Measurements from ENCODE around the gene TTYH2. TPM values are rescaled to one million over a fixed set of nuclear protein-coding genes. Genes with fewer than 3 reads are reported as not detected.

TTYH2 gene
- total RNA-seq, 6 experiments from 2014 or later: 0.60 to 1.8 (median 1.3) TPM

DNA sequence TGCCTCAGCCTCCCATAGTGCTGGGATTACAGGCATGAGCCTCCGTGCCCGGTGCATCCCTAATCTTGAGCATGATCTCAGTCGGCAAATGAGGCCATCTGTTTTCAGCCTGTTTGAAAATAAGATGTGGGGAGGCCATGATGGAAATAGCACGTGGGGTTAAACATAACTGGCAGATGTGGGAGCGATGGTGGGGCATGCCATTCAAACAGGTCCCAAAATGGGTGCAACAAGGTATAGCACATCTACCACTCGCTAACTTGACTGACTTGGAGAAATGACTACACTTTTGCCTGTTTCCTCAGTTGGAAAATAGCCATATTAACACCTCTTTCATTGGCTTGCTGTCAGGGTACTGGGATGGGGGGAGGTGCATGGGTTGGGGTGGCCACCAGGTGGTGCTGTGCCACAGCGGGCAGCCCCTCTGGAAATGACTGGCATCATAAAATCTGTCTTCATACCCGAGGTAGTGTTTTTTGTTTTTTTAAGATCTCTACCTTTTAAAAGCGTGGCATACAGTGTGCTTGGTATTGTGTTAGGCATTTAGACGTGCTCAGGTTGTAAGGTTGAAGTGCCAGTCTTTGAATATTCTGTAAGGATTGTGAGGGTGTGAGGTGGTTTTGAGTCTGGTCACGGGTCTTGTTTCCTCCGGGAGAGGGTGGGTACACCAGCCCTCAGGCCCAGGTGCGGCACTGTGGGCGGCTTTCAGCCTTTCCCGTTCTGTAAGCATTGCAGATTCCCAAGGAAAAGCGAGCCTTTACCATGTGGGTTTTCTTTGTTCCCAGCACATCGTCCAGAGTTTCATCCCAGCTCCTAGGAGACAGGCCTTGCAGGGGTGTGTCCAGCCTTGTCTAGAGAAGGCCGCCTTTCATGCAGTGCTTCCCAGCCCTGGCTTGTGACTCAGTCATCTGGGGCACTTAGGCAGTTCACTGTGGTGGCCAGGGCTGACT lies 2.9 kb upstream of the TTYH2 start:
- no peaks in the 10 kb centered on the region for H3K9me3 ChIP-seq
- peaks cover 0 to 36% (median 13%) of the 10 kb centered on the region in 4 donors for H3K36me3 ChIP-seq
- H3K4me1 ChIP-seq: peaks cover 0 to 16% (median 7%) of the 10 kb centered on the region in 4 donors
- intact Hi-C loops (cut with DNase I): no loop called here
- no peak overlapping the region for H3K4me3 ChIP-seq
- TF ChIP-seq, protein P1, sequence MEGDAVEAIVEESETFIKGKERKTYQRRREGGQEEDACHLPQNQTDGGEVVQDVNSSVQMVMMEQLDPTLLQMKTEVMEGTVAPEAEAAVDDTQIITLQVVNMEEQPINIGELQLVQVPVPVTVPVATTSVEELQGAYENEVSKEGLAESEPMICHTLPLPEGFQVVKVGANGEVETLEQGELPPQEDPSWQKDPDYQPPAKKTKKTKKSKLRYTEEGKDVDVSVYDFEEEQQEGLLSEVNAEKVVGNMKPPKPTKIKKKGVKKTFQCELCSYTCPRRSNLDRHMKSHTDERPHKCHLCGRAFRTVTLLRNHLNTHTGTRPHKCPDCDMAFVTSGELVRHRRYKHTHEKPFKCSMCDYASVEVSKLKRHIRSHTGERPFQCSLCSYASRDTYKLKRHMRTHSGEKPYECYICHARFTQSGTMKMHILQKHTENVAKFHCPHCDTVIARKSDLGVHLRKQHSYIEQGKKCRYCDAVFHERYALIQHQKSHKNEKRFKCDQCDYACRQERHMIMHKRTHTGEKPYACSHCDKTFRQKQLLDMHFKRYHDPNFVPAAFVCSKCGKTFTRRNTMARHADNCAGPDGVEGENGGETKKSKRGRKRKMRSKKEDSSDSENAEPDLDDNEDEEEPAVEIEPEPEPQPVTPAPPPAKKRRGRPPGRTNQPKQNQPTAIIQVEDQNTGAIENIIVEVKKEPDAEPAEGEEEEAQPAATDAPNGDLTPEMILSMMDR (IDR thresholded peaks at IDR 0.05): peak; percentile 78 to 99 (median 94)
- no peak for TF ChIP-seq POLR2A (IDR thresholded peaks at IDR 0.05)
- WGBS (ENCODE audit: insufficient coverage, low coverage, low lambda C conversion rate, missing lambda C conversion rate): 54% methylated on average over 15 of the region's 18 CpGs
- H3K27ac ChIP-seq: no peak overlapping the region
- DNase-seq: peak in 2 of 3 donors; percentile 64 to 66
- peak; percentile 40 to 55 (median 51) for ATAC-seq
- no peaks in the 10 kb centered on the region for H3K27me3 ChIP-seq

DNA sequence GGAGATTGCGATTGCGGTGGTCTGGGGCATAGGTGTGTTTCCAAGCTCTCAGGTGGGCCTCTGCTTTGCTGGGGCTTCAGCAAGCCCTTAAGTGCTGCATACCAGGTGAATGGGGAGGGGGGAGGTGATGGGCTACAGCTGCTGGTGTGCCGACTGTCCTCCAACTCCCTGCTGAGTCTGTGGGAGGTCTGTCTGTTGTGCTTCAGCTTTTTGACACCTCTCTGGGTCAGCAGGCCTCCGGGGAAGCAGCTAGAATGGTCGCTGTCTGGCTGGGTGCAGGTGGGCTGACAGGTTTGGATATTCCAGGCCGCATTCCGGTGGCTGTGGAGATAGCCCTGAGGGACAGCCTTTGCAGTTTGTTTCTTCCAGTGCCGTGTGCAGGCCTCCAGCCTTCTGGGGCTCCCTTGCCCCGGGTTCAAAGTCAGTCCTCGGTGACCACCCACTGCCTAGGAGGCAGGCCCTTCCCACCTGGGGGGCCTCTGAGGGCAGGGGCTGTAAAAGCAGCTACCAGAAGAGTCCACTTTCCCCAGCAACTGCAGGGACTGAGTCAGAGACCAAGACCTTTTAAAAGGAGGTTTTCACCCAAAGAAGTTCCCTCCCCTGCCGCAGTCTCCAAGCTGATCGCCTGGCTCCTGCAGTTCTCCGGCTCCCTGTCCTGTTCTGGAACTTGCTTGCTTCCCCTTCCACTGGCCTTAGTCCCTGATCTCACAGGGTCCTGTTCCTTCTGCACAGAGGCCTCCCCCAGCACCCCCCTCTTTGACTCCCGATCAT lies 2.0 kb upstream of the TTYH2 start:
- H3K36me3 ChIP-seq: peaks cover 0 to 30% (median 11%) of the 10 kb centered on the region in 4 donors
- intact Hi-C loops (cut with DNase I): no loop called here
- H3K4me3 ChIP-seq: no peak overlapping the region
- ATAC-seq (no peak), DNase-seq (no peak)
- TF ChIP-seq, protein P1 (IDR thresholded peaks at IDR 0.05): no peak
- TF ChIP-seq POLR2A (IDR thresholded peaks at IDR 0.05): no peak
- H3K4me1 ChIP-seq: peaks cover 0 to 16% (median 6%) of the 10 kb centered on the region in 4 donors
- no peak overlapping the region for H3K27ac ChIP-seq
- no peaks in the 10 kb centered on the region for H3K9me3 ChIP-seq
- H3K27me3 ChIP-seq: no peaks in the 10 kb centered on the region
- WGBS (ENCODE audit: insufficient coverage, low coverage, low lambda C conversion rate, missing lambda C conversion rate): 75% methylated on average over 7 of the region's 14 CpGs

DNA sequence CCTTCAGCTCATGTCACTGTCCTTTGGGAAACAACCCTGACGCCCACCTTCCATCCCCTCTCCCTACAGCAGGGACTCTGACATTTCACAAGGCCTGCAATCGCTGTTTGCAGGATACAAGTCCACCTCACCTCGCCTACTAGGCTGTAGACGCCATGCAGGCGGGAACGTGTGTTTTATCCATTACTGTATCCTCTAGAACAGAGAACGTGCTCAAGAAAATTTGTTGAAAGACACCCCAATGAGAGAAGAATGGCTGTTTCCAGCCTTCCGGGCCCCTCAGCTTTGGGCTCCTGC lies 1.5 kb upstream of the TTYH2 start:
- intact Hi-C loops (cut with DNase I): no loop called here
- Histone ChIP-seq H3K4me3 (peak overlapping the region; percentile 44 to 63 (median 62)), H3K27ac (no peak overlapping the region), H3K4me1 (peaks cover 0 to 16% (median 6%) of the 10 kb centered on the region in 4 donors), H3K9me3 (no peaks in the 10 kb centered on the region), H3K36me3 (peaks cover 0 to 29% (median 11%) of the 10 kb centered on the region in 4 donors), H3K27me3 (no peaks in the 10 kb centered on the region)
- DNase-seq (no peak), ATAC-seq (no peak)
- TF ChIP-seq POLR2A (IDR thresholded peaks at IDR 0.05): no peak
- TF ChIP-seq, protein P1 (IDR thresholded peaks at IDR 0.05): no peak
- WGBS (ENCODE audit: insufficient coverage, low coverage, low lambda C conversion rate, missing lambda C conversion rate): 28% methylated on average over 7 of the region's 8 CpGs

DNA sequence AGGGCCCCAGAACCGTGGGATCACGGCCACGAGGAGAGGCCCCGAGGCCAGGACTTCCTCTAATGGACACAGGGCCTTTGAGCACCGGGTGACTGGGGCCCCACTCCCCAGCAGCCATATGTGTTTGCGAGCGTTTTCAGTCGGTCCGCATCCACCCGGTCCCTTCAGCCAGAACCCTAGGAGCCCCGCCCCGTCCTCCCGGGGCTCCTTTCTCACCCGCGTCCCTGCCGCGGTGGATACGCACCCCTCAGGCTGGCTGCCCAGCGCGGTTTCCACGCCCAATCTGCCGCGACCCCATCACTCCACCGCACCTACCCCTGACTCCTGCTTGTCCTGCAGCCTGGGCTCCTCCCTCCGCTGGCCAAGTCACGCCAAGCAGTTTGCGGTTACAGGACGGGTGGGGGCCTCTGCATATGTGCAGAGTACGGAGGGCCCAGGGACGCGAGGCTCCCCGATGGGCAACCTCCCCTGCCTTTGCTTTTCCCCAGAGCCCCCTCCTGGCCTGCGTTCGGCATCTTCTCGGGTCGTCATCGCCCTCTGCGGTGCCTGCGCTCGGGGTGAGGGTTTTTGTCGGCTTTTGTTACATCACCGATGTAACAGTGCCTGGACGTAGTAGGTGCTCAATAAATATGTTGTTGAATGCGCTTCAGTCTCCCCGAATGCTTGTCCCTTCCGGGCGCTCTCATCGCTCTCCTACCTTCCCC lies 1.0 kb upstream of the TTYH2 start:
- Histone ChIP-seq H3K4me1 (peaks cover 0 to 16% (median 6%) of the 10 kb centered on the region in 4 donors), H3K9me3 (no peaks in the 10 kb centered on the region), H3K27me3 (no peaks in the 10 kb centered on the region), H3K36me3 (peaks cover 0 to 25% (median 11%) of the 10 kb centered on the region in 4 donors), H3K27ac (peak overlapping the region; percentile 71 to 81 (median 72)), H3K4me3 (peak overlapping the region; percentile 44 to 63 (median 62))
- TF ChIP-seq, protein P1 (IDR thresholded peaks at IDR 0.05): peak in 1 of 4 donors; percentile 4
- no peak for TF ChIP-seq POLR2A (IDR thresholded peaks at IDR 0.05)
- WGBS (ENCODE audit: insufficient coverage, low coverage, low lambda C conversion rate, missing lambda C conversion rate): 6% methylated on average over 19 of the region's 48 CpGs
- intact Hi-C loops (cut with DNase I): no loop called here
- peak in 3 of 4 donors; percentile 2 to 5 (median 3) for ATAC-seq
- peak in 1 of 3 donors; percentile 44 for DNase-seq

Data from right lobe of liver (tissue), 6 donors.